Measurements from ENCODE around the gene PYGM. TPM values are rescaled to one million over a fixed set of nuclear protein-coding genes. Genes with fewer than 3 reads are reported as not detected.
A peak's percentile ranks its signal among the peaks of the same experiment; 100 is the strongest.

Gene PYGM
- total and polyA plus RNA-seq, 2 of the 8 experiments (the other 6 are each of a cell fraction or from before 2014, with no cell fraction given): 9.6 to 10.0 TPM

DNA sequence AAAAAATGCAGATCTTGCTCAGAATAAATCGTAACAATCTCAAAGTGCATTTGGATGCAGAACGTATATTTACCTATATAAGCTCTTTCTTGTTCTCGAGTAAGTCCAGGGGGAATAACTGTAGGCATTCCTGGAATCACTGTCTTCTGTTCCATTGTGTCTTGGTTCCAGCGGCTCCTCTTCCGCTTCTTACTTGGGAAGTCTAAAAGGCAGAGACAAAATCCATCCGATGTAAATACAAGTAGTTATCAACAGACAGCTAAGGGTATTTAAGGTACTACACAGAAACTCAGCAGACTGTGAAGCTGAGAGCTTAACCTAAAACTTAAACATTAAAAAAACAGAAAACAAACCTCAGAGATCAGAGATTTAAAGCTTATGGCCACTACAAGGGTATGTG lies 16.7 kb upstream of the PYGM start:
- Histone ChIP-seq H2AK5ac (ENCODE audit: low read depth, low read length) (no peak overlapping the region), H3K9me3 (ENCODE audit: insufficient read depth in 2 of 2, low read depth in 1 of 2, low read length in 1 of 2) (no peaks in the 10 kb centered on the region), H3K9ac (replicated peaks in 1 of 4; ENCODE audit: extremely low read depth in 1 of 4, low read depth in 3 of 4, low read length in 3 of 4) (no peak overlapping the region; a peak in 1 of 7 replicates), H2BK12ac (ENCODE audit: low read depth, low read length) (no peak overlapping the region), H3K23me2 (ENCODE audit: low read depth, low read length) (peaks cover 9% of the 10 kb centered on the region), H3K79me2 (ENCODE audit: control insufficient read depth in 1 of 2, insufficient read depth in 2 of 2, low read length in 2 of 2) (peaks cover 30 to 61% of the 10 kb centered on the region in 2 experiments), H3K56ac (replicated peaks; ENCODE audit: insufficient read length, low read depth, low read length) (no peak overlapping the region), H3K4me3 (ENCODE audit: extremely low read depth in 1 of 4, insufficient read depth in 2 of 4, low read depth in 3 of 4, low read length in 4 of 4) (peak overlapping the region in 3 of 4 experiments; percentile 69 to 97 (median 93); a peak in 6 of 8 replicates), H3K4ac (replicated peaks; ENCODE audit: insufficient read length, low read depth, low read length) (no peak overlapping the region), H2BK120ac (replicated peaks; ENCODE audit: low read depth, low read length) (no peak overlapping the region), H3K23ac (ENCODE audit: insufficient read length) (no peak overlapping the region), H4K8ac (ENCODE audit: extremely low read depth, insufficient read depth, low read length) (no peak overlapping the region), H3K18ac (ENCODE audit: extremely low read depth, low read length) (no peak overlapping the region), H3K36me3 (ENCODE audit: control insufficient read depth in 2 of 4, insufficient read depth in 4 of 4, low read length in 3 of 4) (peaks cover 40 to 57% (median 54%) of the 10 kb centered on the region in 4 experiments), H4K91ac (replicated peaks; ENCODE audit: insufficient read length, low read length) (no peak overlapping the region), H2BK5ac (ENCODE audit: low read depth, low read length) (no peak overlapping the region), H3K79me1 (ENCODE audit: low read depth, low read length) (peaks cover 9% of the 10 kb centered on the region), H3K27me3 (replicated peaks in 1 of 4; ENCODE audit: control insufficient read depth in 3 of 4, extremely low read depth in 1 of 4, insufficient read depth in 3 of 4, low read length in 3 of 4) (no peaks in the 10 kb centered on the region), H2AFZ (ENCODE audit: low read length) (no peak overlapping the region), H3K27ac (ENCODE audit: low read depth, low read length) (no peak overlapping the region), H3K4me2 (ENCODE audit: insufficient read depth in 1 of 2, low read depth in 2 of 2, low read length in 2 of 2) (peak overlapping the region; percentile 84 to 92; a peak in 3 of 4 replicates), H3K14ac (ENCODE audit: insufficient read length) (no peak overlapping the region), H2BK15ac (ENCODE audit: low read length) (no peak overlapping the region), H2BK20ac (ENCODE audit: low read length) (no peak overlapping the region), H4K20me1 (replicated peaks in 1 of 2; ENCODE audit: control insufficient read depth in 1 of 2, insufficient read depth in 2 of 2, low read length in 2 of 2) (peaks cover 32 to 39% of the 10 kb centered on the region in 2 experiments), H4K5ac (ENCODE audit: insufficient read length, low read depth, low read length) (no peak overlapping the region), H3K4me1 (replicated peaks in 1 of 4; ENCODE audit: control insufficient read depth in 3 of 4, insufficient read depth in 4 of 4, low read length in 3 of 4) (peaks cover 2 to 6% (median 5%) of the 10 kb centered on the region in 4 experiments; a peak in 5 of 7 replicates)
- FAIRE-seq (no peak), DNase-seq (ENCODE audit: low read depth in 1 of 2, low spot score in 2 of 2) (no peak)
- POLR2A ChIA-PET (ENCODE audit: partially characterized antibody): interaction anchor here (0.5 to 29.2 kb wide), 8 partner anchors 18 to 517 kb away, joined by 3 to 1087 read pairs (median 4); partner anchors contain the start of genes EHD1, PYGM and RASGRP2
- 93% methylated on average over 6 of the region's 6 CpGs; no CpG with 5 or more reads in 1 of the 2 experiments for WGBS, 2 experiments (ENCODE audit: extremely low coverage in 1 of 2, insufficient coverage in 1 of 2, insufficient read length in 1 of 2, insufficient replicate concordance in 2 of 2, low coverage in 1 of 2, low lambda C conversion rate in 2 of 2, missing lambda C conversion rate in 1 of 2)
- CTCF ChIA-PET (ENCODE audit: partially characterized antibody): interaction anchor here (0.6 to 23.6 kb wide), 8 partner anchors 9 to 73 kb away, joined by 3 to 376 read pairs (median 4); partner anchors contain the start of genes PYGM and RASGRP2
- TF ChIP-seq SP1 (IDR thresholded peaks at IDR 0.05; ENCODE audit: low read depth, low read length): no peak
- TF ChIP-seq POLR2A (IDR thresholded peaks at IDR 0.05; ENCODE audit: control extremely low read depth in 1 of 2, low read depth in 2 of 2, low read length in 2 of 2): 0 out of 3 replicates have a peak, but pooled peaks of 1 of the 2 experiments have one; percentile 7
- TF ChIP-seq RBBP5 (IDR thresholded peaks at IDR 0.05; ENCODE audit: borderline replicate concordance, low read depth, low read length): no peak
- TF ChIP-seq HDAC2 (IDR thresholded peaks at IDR 0.05; ENCODE audit: borderline replicate concordance in 1 of 2, low read depth in 2 of 2, low read length in 2 of 2): no peak
- no peak for TF ChIP-seq RNF2 (IDR thresholded peaks at IDR 0.05; ENCODE audit: borderline replicate concordance, low read depth, low read length, missing control alignments, poor library complexity, severe bottlenecking)
- TF ChIP-seq RXRA (IDR thresholded peaks at IDR 0.05; ENCODE audit: insufficient read depth, low read depth, low read length): no peak
